ENCODE results near the gene DNAJC2. TPM values are rescaled to one million over a fixed set of nuclear protein-coding genes. Genes with fewer than 3 reads are reported as not detected.

Gene DNAJC2
- total RNA-seq, 1 donor from 2014 or later, result 19.2 TPM

DNA sequence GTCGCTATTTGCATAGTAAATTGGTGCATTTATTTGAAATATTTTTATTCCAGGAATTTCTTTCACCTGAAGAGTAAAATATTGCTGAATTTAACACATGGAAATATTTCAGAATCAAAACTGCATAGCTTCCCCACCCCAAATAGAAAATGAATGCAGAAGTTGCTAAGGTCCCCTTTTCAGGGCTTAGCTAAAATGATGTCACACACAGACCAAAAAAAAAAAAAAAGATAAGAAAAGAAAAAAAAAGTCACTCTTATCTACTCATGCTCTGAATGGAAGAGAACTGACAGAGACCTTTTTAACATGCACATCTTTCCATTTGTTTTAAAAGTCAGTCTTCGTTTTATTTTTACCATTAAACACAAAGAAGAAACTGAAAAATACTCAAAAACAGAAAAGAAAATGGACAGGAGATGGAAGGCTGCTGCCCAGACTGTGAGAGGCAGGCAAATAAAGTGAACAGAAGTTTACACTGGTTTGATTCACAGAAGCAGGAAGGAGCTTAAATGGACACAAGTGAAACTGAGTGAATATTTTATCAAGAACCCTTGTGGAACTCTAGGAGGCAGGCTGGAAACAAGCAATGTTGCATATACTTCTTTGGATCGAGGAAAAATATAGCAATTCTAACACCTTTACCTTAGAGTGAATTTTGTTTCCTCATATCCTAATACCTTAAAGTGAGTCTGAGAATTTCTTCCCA, 34.9 kb upstream of the DNAJC2 start:
- Mint-ChIP-seq H3K27me3 (ENCODE audit: unreplicated experiment) (peaks cover 1% of the 10 kb centered on the region), H3K36me3 (ENCODE audit: unreplicated experiment) (no peaks in the 10 kb centered on the region), H3K9me3 (ENCODE audit: unreplicated experiment) (no peaks in the 10 kb centered on the region), H3K4me3 (ENCODE audit: unreplicated experiment) (no peak overlapping the region), H3K4me1 (ENCODE audit: low read depth, unreplicated experiment) (no peaks in the 10 kb centered on the region), H3K27ac (ENCODE audit: unreplicated experiment) (no peak overlapping the region)
- DNase-seq, result no peak
- TF ChIP-seq, protein P1, sequence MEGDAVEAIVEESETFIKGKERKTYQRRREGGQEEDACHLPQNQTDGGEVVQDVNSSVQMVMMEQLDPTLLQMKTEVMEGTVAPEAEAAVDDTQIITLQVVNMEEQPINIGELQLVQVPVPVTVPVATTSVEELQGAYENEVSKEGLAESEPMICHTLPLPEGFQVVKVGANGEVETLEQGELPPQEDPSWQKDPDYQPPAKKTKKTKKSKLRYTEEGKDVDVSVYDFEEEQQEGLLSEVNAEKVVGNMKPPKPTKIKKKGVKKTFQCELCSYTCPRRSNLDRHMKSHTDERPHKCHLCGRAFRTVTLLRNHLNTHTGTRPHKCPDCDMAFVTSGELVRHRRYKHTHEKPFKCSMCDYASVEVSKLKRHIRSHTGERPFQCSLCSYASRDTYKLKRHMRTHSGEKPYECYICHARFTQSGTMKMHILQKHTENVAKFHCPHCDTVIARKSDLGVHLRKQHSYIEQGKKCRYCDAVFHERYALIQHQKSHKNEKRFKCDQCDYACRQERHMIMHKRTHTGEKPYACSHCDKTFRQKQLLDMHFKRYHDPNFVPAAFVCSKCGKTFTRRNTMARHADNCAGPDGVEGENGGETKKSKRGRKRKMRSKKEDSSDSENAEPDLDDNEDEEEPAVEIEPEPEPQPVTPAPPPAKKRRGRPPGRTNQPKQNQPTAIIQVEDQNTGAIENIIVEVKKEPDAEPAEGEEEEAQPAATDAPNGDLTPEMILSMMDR (IDR thresholded peaks at IDR 0.05; ENCODE audit: partially characterized antibody, unreplicated experiment), result no peak

DNA sequence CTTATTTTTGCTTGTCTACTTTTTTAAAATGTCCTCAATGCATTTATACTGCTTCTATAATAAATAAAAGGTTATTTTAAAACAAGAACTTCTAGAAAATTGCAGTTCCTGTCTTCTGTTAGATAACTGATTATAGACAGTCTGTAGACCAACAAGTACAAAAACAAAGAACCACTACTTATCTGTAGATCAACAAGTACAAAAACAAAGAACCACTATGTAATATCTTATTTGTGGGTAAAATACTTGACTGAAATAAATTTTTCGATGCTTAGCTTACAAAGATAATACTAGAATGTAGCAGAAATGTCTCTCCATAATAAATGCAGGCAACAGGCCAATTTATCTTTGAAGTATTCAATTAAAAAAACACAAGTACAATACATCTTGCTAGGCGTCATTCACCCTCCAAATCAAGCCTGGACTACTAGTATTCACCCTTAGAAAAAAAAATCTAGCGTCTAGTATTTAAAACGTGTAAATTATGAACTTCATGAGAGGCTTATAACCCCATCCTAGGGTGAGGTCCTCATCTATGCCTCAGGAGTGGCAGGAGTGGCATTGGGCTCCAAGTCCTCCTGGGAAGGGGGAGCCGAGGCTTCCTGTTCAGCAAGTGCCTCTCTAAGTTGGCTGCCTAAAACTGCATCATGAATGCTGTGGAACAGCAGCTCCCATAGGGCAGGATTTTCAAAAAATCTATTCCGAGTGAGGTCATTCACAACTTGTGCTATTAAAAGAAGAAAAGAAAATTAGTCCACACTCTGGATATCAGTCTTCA, 29.5 kb upstream of the DNAJC2 start:
- Mint-ChIP-seq H3K9me3 (ENCODE audit: unreplicated experiment) (no peaks in the 10 kb centered on the region), H3K4me3 (ENCODE audit: unreplicated experiment) (no peak overlapping the region), H3K27ac (ENCODE audit: unreplicated experiment) (no peak overlapping the region), H3K27me3 (ENCODE audit: unreplicated experiment) (no peaks in the 10 kb centered on the region), H3K4me1 (ENCODE audit: low read depth, unreplicated experiment) (no peaks in the 10 kb centered on the region), H3K36me3 (ENCODE audit: unreplicated experiment) (no peaks in the 10 kb centered on the region)
- TF ChIP-seq, protein P1 (IDR thresholded peaks at IDR 0.05; ENCODE audit: partially characterized antibody, unreplicated experiment), result no peak
- DNase-seq, result no peak

DNA sequence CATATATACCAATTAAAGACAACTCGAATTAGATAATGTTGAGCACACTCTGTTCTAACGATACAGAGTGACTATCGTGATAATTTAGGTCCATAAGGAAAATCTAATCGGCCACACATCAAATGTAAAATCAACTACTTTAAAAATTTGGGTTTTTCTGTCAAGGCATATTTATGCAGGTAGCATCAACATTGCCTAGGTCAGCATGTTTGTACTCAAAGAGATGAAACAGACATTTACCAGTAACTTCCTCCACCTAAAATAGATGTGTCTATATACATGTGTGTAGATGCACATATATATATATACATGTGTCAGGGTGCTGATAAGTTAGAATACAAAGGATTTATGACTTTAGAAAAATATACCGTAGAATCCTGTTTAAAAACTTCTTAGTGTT, 24.9 kb upstream of the DNAJC2 start:
- no peaks in the 10 kb centered on the region for H3K9me3 Mint-ChIP-seq (ENCODE audit: unreplicated experiment)
- no peaks in the 10 kb centered on the region for H3K4me1 Mint-ChIP-seq (ENCODE audit: low read depth, unreplicated experiment)
- H3K4me3 Mint-ChIP-seq (ENCODE audit: unreplicated experiment), result no peak overlapping the region
- no peak for DNase-seq
- H3K27ac Mint-ChIP-seq (ENCODE audit: unreplicated experiment), result no peak overlapping the region
- TF ChIP-seq, protein P1 (IDR thresholded peaks at IDR 0.05; ENCODE audit: partially characterized antibody, unreplicated experiment), result no peak
- no peaks in the 10 kb centered on the region for H3K36me3 Mint-ChIP-seq (ENCODE audit: unreplicated experiment)
- H3K27me3 Mint-ChIP-seq (ENCODE audit: unreplicated experiment), result peaks cover 1% of the 10 kb centered on the region

DNA sequence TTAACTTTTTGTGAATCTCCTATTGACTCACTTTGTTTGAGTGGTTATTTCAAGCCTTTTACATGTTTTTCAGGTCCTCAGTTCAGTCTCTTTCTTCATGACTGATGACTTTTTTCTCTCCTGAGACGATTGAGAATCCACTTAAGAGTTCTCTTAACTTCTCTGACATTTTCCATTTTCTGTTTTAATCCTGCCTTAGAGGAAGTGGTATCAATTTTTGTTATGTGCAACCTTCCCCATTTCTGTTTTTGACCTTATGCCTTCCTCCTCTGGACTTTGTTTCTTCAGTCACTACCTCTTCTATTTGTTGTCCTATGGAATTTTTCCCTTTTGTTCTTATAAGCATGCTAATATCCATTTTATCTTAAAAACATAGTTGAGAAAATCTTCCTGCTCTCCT, 5.2 kb upstream of the DNAJC2 start:
- no peaks in the 10 kb centered on the region for H3K36me3 Mint-ChIP-seq (ENCODE audit: unreplicated experiment)
- H3K4me3 Mint-ChIP-seq (ENCODE audit: unreplicated experiment), result peak overlapping the region; percentile 74
- peaks cover 11% of the 10 kb centered on the region for H3K4me1 Mint-ChIP-seq (ENCODE audit: low read depth, unreplicated experiment)
- no peaks in the 10 kb centered on the region for H3K27me3 Mint-ChIP-seq (ENCODE audit: unreplicated experiment)
- H3K9me3 Mint-ChIP-seq (ENCODE audit: unreplicated experiment), result no peaks in the 10 kb centered on the region
- TF ChIP-seq, protein P1 (IDR thresholded peaks at IDR 0.05; ENCODE audit: partially characterized antibody, unreplicated experiment), result no peak
- no peak for DNase-seq
- no peak overlapping the region for H3K27ac Mint-ChIP-seq (ENCODE audit: unreplicated experiment)

DNA sequence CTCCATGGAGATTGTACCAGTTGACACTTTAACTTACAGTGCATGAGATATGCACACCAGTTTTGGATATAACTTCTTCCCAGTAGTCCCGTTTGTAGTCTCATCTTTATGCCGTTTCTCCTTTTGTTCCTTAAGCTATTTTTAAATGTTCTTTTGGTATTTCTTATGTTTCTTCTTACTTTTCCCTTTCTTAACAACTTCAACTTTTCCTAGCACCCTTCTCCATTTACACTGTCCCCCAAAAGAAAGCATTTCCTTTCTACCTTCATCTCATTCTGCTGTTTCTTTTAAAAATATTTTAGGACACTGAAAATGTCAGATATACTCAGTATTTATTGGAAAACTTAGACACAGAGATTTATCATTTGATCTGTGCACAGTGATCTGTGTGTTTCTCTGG, 4.4 kb upstream of the DNAJC2 start:
- no peak for DNase-seq
- peak overlapping the region; percentile 99 for H3K4me3 Mint-ChIP-seq (ENCODE audit: unreplicated experiment)
- H3K27ac Mint-ChIP-seq (ENCODE audit: unreplicated experiment), result no peak overlapping the region
- TF ChIP-seq, protein P1 (IDR thresholded peaks at IDR 0.05; ENCODE audit: partially characterized antibody, unreplicated experiment), result no peak
- no peaks in the 10 kb centered on the region for H3K27me3 Mint-ChIP-seq (ENCODE audit: unreplicated experiment)
- H3K9me3 Mint-ChIP-seq (ENCODE audit: unreplicated experiment), result no peaks in the 10 kb centered on the region
- no peaks in the 10 kb centered on the region for H3K36me3 Mint-ChIP-seq (ENCODE audit: unreplicated experiment)
- H3K4me1 Mint-ChIP-seq (ENCODE audit: low read depth, unreplicated experiment), result peaks cover 11% of the 10 kb centered on the region

All from glutamatergic neuron (in vitro differentiated cells).